K562 (cell line): ENCODE data around the gene PDLIM7. TPM values are rescaled to one million over a fixed set of nuclear protein-coding genes. Genes with fewer than 3 reads are reported as not detected.

Experiments
- BACH1 ChIP-seq: fragments of 200-800 bp; sonication (Bioruptor generic); IDR thresholded peaks from 2 replicates; pipeline ENCODE4 v1.6.1; 2016; ENCODE audit warnings: missing genetic modification characterization, missing compliant biosample characterization
- COPS2 ChIP-seq: fragments of 450-650 bp; conservative IDR thresholded peaks from 2 replicates; pipeline ENCODE4 v1.6.1; 2016; ENCODE audit warnings: mild to moderate bottlenecking, moderate library complexity
- EWSR1 ChIP-seq: fragments of 450-650 bp; IDR thresholded peaks from 2 replicates; pipeline ENCODE4 v1.6.1; 2018; ENCODE audit warnings: borderline replicate concordance, mild to moderate bottlenecking, low read depth, moderate library complexity; ENCODE audit not compliant: partially characterized antibody
- GABPB1 ChIP-seq: sonication (generic); formaldehyde crosslinking; IDR thresholded peaks from 2 replicates; pipeline ENCODE4 v1.8.0; 2022; ENCODE audit warnings: mild to moderate bottlenecking, missing genetic modification reagents
- HMG20A ChIP-seq: fragments of 450-650 bp; formaldehyde crosslinking; conservative IDR thresholded peaks from 2 replicates; pipeline ENCODE4 v1.4.0; 2020; ENCODE audit warnings: mild to moderate bottlenecking, mixed read lengths
- HNRNPUL1 ChIP-seq: fragments of 200-400 bp; formaldehyde crosslinking; IDR thresholded peaks from 2 replicates; pipeline ENCODE4 v1.6.1; 2017; ENCODE audit warnings: low read length
- MAFF ChIP-seq: IDR thresholded peaks from 2 replicates; pipeline ENCODE4 v1.6.1; 2012; ENCODE audit warnings: low read length, improper control_type of control experiment
- MXI1 ChIP-seq: IDR thresholded peaks from 2 replicates; pipeline ENCODE4 v1.6.1; 2011; ENCODE audit warnings: low read depth, mild to moderate bottlenecking, improper control_type of control experiment, low read length
- NR3C1 ChIP-seq: sonication (generic); formaldehyde crosslinking; IDR thresholded peaks from 2 replicates; pipeline ENCODE4 v1.8.1; 2022; ENCODE audit warnings: missing genetic modification reagents
- RBM34 ChIP-seq: fragments of 200-400 bp; formaldehyde crosslinking; IDR thresholded peaks from 2 replicates; pipeline ENCODE4 v1.6.1; 2018; ENCODE audit warnings: low read length, borderline replicate concordance; ENCODE audit not compliant: insufficient read depth
- REST ChIP-seq, 2 experiments: fragments of 450-650 bp; formaldehyde crosslinking in 1 of 2; IDR thresholded peaks; 2 replicates each; pipeline versions ENCODE4 v1.4.0 to v1.6.1; 2014 to 2020; ENCODE audit warnings: mild to moderate bottlenecking in 2 of 2, borderline replicate concordance in 1 of 2, low read depth in 1 of 2
- RNF219 ChIP-seq: fragments of 250-450 bp; sonication (Bioruptor Pico); IDR thresholded peaks from 2 replicates; pipeline ENCODE4 v1.5.0; 2022; ENCODE audit warnings: mild to moderate bottlenecking
- RUNX1 ChIP-seq: sonication (generic); IDR thresholded peaks from 2 replicates; pipeline ENCODE4 v1.6.1; 2016; ENCODE audit warnings: antibody characterized with exemption, low read depth
- STAT5A ChIP-seq: IDR thresholded peaks from 2 replicates; pipeline ENCODE4 v1.6.1; 2012; ENCODE audit warnings: low read length, inconsistent platforms, borderline replicate concordance
- TCF7L2 ChIP-seq: fragments of 150-350 bp; IDR thresholded peaks from 2 replicates; pipeline ENCODE4 v1.6.1; 2016; ENCODE audit warnings: low read depth, mild to moderate bottlenecking, low read length, moderate library complexity
- TRIM24 ChIP-seq, 2 experiments: fragments of 450-650 bp; IDR thresholded peaks; 2 replicates each; pipeline ENCODE4 v1.6.1; 2016
- ZNF239 ChIP-seq: fragments of 250-450 bp; sonication (Bioruptor Pico); IDR thresholded peaks from 2 replicates; pipeline ENCODE4 v1.4.0; 2020; ENCODE audit warnings: mild to moderate bottlenecking
- ZNF764 ChIP-seq: fragments of 250-450 bp; sonication (Bioruptor Pico); IDR thresholded peaks from 2 replicates; pipeline ENCODE4 v1.4.0; 2020; ENCODE audit warnings: low read depth, mild to moderate bottlenecking, moderate library complexity
- ZNF778 ChIP-seq: fragments of 450-650 bp; formaldehyde crosslinking; IDR thresholded peaks from 2 replicates; pipeline ENCODE4 v1.4.0; 2020; ENCODE audit warnings: mild to moderate bottlenecking, moderate library complexity
- ZNF79 ChIP-seq: fragments of 250-450 bp; sonication (Bioruptor Pico); IDR thresholded peaks from 2 replicates; pipeline ENCODE4 v1.4.0; 2020; ENCODE audit warnings: low read depth, mild to moderate bottlenecking, moderate library complexity
- polyA plus RNA-seq, 8 experiments: library from polyadenylated mRNA; depleted of rRNA in 4 of 8; stranded (reverse) in 5 of 8; unstranded in 3 of 8; fragments of >200 nt; fragmentation: Nextera tagmentation in 2 of 8; fragmentation: Illumina TruSeq in 1 of 8; extraction: Ambion mirVana in 2 of 8; extraction: Trizol in 1 of 8; gene quantifications; 2 replicates each; pipeline versions ENCODE4 v1.2.1 to v1.2.3, GENCODE V29; 2011 to 2014; ENCODE audit warnings: inconsistent platforms in 1 of 8, missing spikeins in 1 of 8
- total RNA-seq, 7 experiments: library from RNA; depleted of rRNA in 6 of 7; stranded (reverse); fragments of >200 nt in 6 of 7; fragmentation: Illumina TruSeq in 2 of 7; extraction: Trizol in 2 of 7; gene quantifications; 2 replicates each; pipeline versions ENCODE4 v1.2.1 to v1.2.3, GENCODE V29; 2011 to 2021; ENCODE audit warnings: low replicate concordance in 1 of 7

The PDLIM7 gene
- total and polyA plus RNA-seq, 9 of the 15 experiments (the other 6 are each of a cell fraction or from before 2014, with no cell fraction given): 2.1 to 124 (median 32.6) TPM

GRCh38 chr5:177545487-177546257, 48.3 kb upstream of the PDLIM7 start (continued):
- TF ChIP-seq COPS2: no peak
- peak; percentile 43 to 70; a peak in 2 of 4 replicates for TF ChIP-seq TRIM24 (IDR thresholded peaks at IDR 0.05)
- TF ChIP-seq GABPB1: no peak
- no peak for TF ChIP-seq STAT5A
- TF ChIP-seq MAFF: no peak
- no peak for TF ChIP-seq ZNF239 (CRISPR knock-in tag)
- no peak for TF ChIP-seq BACH1 (tag)
- no peak for TF ChIP-seq ZNF778
- TF ChIP-seq RUNX1: no peak
- no peak for TF ChIP-seq REST (IDR thresholded peaks at IDR 0.05; ENCODE audit: borderline replicate concordance)
- TF ChIP-seq REST (CRISPR knock-in tag; IDR thresholded peaks at IDR 0.05; ENCODE audit: low read depth): no peak
- no peak for TF ChIP-seq MXI1
- TF ChIP-seq ZNF764 (CRISPR knock-in tag): no peak
- no peak for TF ChIP-seq EWSR1
- TF ChIP-seq HMG20A (CRISPR knock-in tag): no peak
- no peak for TF ChIP-seq RNF219 (CRISPR knock-in tag)
- TF ChIP-seq ZNF79 (CRISPR knock-in tag): no peak
- TF ChIP-seq HNRNPUL1: no peak
- TF ChIP-seq NR3C1: no peak
- no peak for TF ChIP-seq RBM34
- TF ChIP-seq TCF7L2: no peak
